ENCODE data around the gene DENND6B. TPM values are rescaled to one million over a fixed set of nuclear protein-coding genes. Genes with fewer than 3 reads are reported as not detected.

Gene DENND6B
- total and polyA plus RNA-seq, 2 donors (not counting 3 experiments of a cell fraction or from before 2014, with no cell fraction given) = 4.1 to 5.9 TPM

- ChIA-PET POLR2A (no interaction called here), CTCF (interaction anchor here (0.5 to 3.0 kb wide), 8 partner anchors 10 to 199 kb away, joined by 3 to 26 read pairs (median 8); partner anchors contain the start of genes DENND6B, MAPK12 and TUBGCP6)
- no peaks in the 10 kb centered on the region for H3K9me1 ChIP-seq (replicated peaks; ENCODE audit: control insufficient read depth, extremely low read depth, insufficient read depth, low read length)
- H3K4me2 ChIP-seq (ENCODE audit: insufficient read depth, low read length) = peak overlapping the region; percentile 61
- no peak overlapping the region for H2AFZ ChIP-seq (ENCODE audit: low read depth, low read length)
- H3K4me1 ChIP-seq (ENCODE audit: control insufficient read depth, extremely low read depth, insufficient read depth, low read length) = peaks cover 12% of the 10 kb centered on the region
- H3K27ac ChIP-seq (ENCODE audit: insufficient read depth, low read depth, low read length) = no peak overlapping the region
- FAIRE-seq (no peak), DNase-seq (ENCODE audit: low read depth, low spot score) (peak; percentile 61)
- H3K36me3 ChIP-seq (ENCODE audit: control insufficient read depth in 2 of 2, extremely low read depth in 1 of 2, insufficient read depth in 2 of 2, low read length in 2 of 2) = peaks cover 5 to 12% of the 10 kb centered on the region in 2 experiments
- H3K9me3 ChIP-seq (replicated peaks; ENCODE audit: control insufficient read depth, insufficient read depth, low read length) = no peaks in the 10 kb centered on the region
- peak overlapping the region; percentile 31 for H3K9ac ChIP-seq (replicated peaks; ENCODE audit: extremely low read depth, insufficient read depth, low read length)
- peak overlapping the region; percentile 30 to 59 (median 42) for H3K4me3 ChIP-seq (replicated peaks in 1 of 3; ENCODE audit: insufficient read depth in 1 of 3, low read depth in 1 of 3, low read length in 3 of 3)
- TF ChIP-seq GATA2 (IDR thresholded peaks at IDR 0.05; ENCODE audit: insufficient read depth, insufficient read length, low read depth, low read length) = no peak
- H3K27me3 ChIP-seq (ENCODE audit: control insufficient read depth in 2 of 2, insufficient read depth in 2 of 2, low read length in 2 of 2) = no peaks in the 10 kb centered on the region
- no peaks in the 10 kb centered on the region for H3K79me2 ChIP-seq (ENCODE audit: control insufficient read depth, insufficient read depth, low read length)
- intact Hi-C loops (cut with micrococcal nuclease) = loop anchor here (1.0 to 2.0 kb wide), 5 partner anchors 10 to 71 kb away; partner anchors contain the start of genes DENND6B, HDAC10, MAPK12 and PLXNB2
- dilution Hi-C loops (cut with MboI; ENCODE audit: extremely low pct_ligation_motif_present, low sequenced_read_pairs) = no loop called here
- no TSS peak for BruUV-seq (replicated peaks)
- H4K20me1 ChIP-seq (replicated peaks; ENCODE audit: control insufficient read depth, extremely low read depth, insufficient read depth, low read length) = no peaks in the 10 kb centered on the region
Observed at GRCh38 chr22:50270666-50271394, 56.0 kb downstream of the DENND6B start.

GRCh38 chr22:50269970-50270665 is 56.7 kb downstream of the DENND6B start, which contains the start of gene MAPK11:
Gene MAPK11 (minus strand): TSS chr22:50270380. CDS start chr22:50270292, 88 bp downstream.
- peak; percentile 72 for FAIRE-seq
- BruUV-seq (replicated peaks) = no TSS peak
- no peaks in the 10 kb centered on the region for H3K79me2 ChIP-seq (ENCODE audit: control insufficient read depth, insufficient read depth, low read length)
- POLR2A ChIA-PET = no interaction called here
- no peak within 1 kb of the TSS for H3K27ac ChIP-seq (ENCODE audit: insufficient read depth, low read depth, low read length)
- H3K9me3 ChIP-seq (replicated peaks; ENCODE audit: control insufficient read depth, insufficient read depth, low read length) = no peaks in the 10 kb centered on the region
- DNase-seq (ENCODE audit: low read depth, low spot score) = peak; percentile 51
- TF ChIP-seq MYC (IDR thresholded peaks at IDR 0.05; ENCODE audit: low read depth, low read length) (no peak), POLR2AphosphoS5 (IDR thresholded peaks at IDR 0.05; ENCODE audit: insufficient read depth, low read depth, low read length) (peak; percentile 10)
- H3K4me2 ChIP-seq (ENCODE audit: insufficient read depth, low read length) = peak within 1 kb of the TSS; percentile 61
- dilution Hi-C loops (cut with MboI; ENCODE audit: extremely low pct_ligation_motif_present, low sequenced_read_pairs) (no loop called here), intact Hi-C loops (cut with micrococcal nuclease) (loop anchor here (1.0 to 2.0 kb wide), 5 partner anchors 9 to 72 kb away; partner anchors contain the start of genes DENND6B, HDAC10, MAPK12 and PLXNB2)
- H2AFZ ChIP-seq (ENCODE audit: low read depth, low read length) = no peak within 1 kb of the TSS
- H3K36me3 ChIP-seq (ENCODE audit: control insufficient read depth in 2 of 2, extremely low read depth in 1 of 2, insufficient read depth in 2 of 2, low read length in 2 of 2) = peaks cover 3 to 7% of the 10 kb centered on the region in 2 experiments
- H3K9ac ChIP-seq (replicated peaks; ENCODE audit: extremely low read depth, insufficient read depth, low read length) = peak within 1 kb of the TSS; percentile 31
- peak within 1 kb of the TSS; percentile 30 to 59 (median 42) for H3K4me3 ChIP-seq (replicated peaks in 1 of 3; ENCODE audit: insufficient read depth in 1 of 3, low read depth in 1 of 3, low read length in 3 of 3)
- no peaks in the 10 kb centered on the region for H3K9me1 ChIP-seq (replicated peaks; ENCODE audit: control insufficient read depth, extremely low read depth, insufficient read depth, low read length)
- H3K27me3 ChIP-seq (ENCODE audit: control insufficient read depth in 2 of 2, insufficient read depth in 2 of 2, low read length in 2 of 2) = no peaks in the 10 kb centered on the region
- no peaks in the 10 kb centered on the region for H4K20me1 ChIP-seq (replicated peaks; ENCODE audit: control insufficient read depth, extremely low read depth, insufficient read depth, low read length)
- H3K4me1 ChIP-seq (ENCODE audit: control insufficient read depth, extremely low read depth, insufficient read depth, low read length) = peaks cover 12% of the 10 kb centered on the region
- CTCF ChIA-PET = interaction anchor here (0.6 to 3.0 kb wide), 2 partner anchors 9 to 17 kb away, joined by 5 to 13 read pairs; partner anchors contain the start of gene MAPK12

Measured in endothelial cell of umbilical vein (primary cell).